ENCODE results near the gene CDK7.

The CDK7 gene

GRCh38 chr5:69189162-69190086, 45.3 kb upstream of the CDK7 start, which contains the start of gene CENPH:
TSS of gene CENPH (plus strand) at chr5:69189583. CDS start at chr5:69189635, 52 bp downstream.
- Histone ChIP-seq H3K27ac (ENCODE audit: low read depth, low read length, poor library complexity, severe bottlenecking) (peak within 1 kb of the TSS; percentile 70), H3K9ac (ENCODE audit: low read length) (peak within 1 kb of the TSS; percentile 85), H3K4me2 (ENCODE audit: low read length) (peak within 1 kb of the TSS; percentile 89), H3K27me3 (ENCODE audit: insufficient read depth, low read length) (no peaks in the 10 kb centered on the region), H3F3A (ENCODE audit: insufficient read depth, low read length) (no peaks in the 10 kb centered on the region), H3K4me1 (ENCODE audit: insufficient read depth, low read length, severe bottlenecking) (peaks cover 19% of the 10 kb centered on the region), H3K9me3 (ENCODE audit: low read length) (no peaks in the 10 kb centered on the region), H3K79me2 (ENCODE audit: insufficient read depth, low read length) (no peaks in the 10 kb centered on the region), H2AFZ (ENCODE audit: low read length) (peak within 1 kb of the TSS; percentile 76), H3K9me2 (ENCODE audit: low read depth, low read length) (no peaks in the 10 kb centered on the region), H4K20me1 (ENCODE audit: insufficient read depth, low read length) (no peaks in the 10 kb centered on the region), H3K36me3 (ENCODE audit: insufficient read depth, low read length) (peaks cover 24% of the 10 kb centered on the region), H3K4me3 (ENCODE audit: low read depth, low read length, poor library complexity, severe bottlenecking) (peak within 1 kb of the TSS; percentile 94)
- TF ChIP-seq CTCF (IDR thresholded peaks at IDR 0.05; ENCODE audit: low read length) (no peak), EZH2 (IDR thresholded peaks at IDR 0.05; ENCODE audit: borderline replicate concordance, low read length) (no peak)

GRCh38 chr5:69202497-69202896, 32.2 kb upstream of the CDK7 start:
- no peak overlapping the region for H3K4me2 ChIP-seq (ENCODE audit: low read length)
- peaks cover 45% of the 10 kb centered on the region for H3K36me3 ChIP-seq (ENCODE audit: insufficient read depth, low read length)
- no peaks in the 10 kb centered on the region for H3K79me2 ChIP-seq (ENCODE audit: insufficient read depth, low read length)
- H3K9ac ChIP-seq (ENCODE audit: low read length): no peak overlapping the region
- TF ChIP-seq CTCF (IDR thresholded peaks at IDR 0.05; ENCODE audit: low read length): no peak
- TF ChIP-seq EZH2 (IDR thresholded peaks at IDR 0.05; ENCODE audit: borderline replicate concordance, low read length): no peak
- no peak overlapping the region for H2AFZ ChIP-seq (ENCODE audit: low read length)
- H3K9me2 ChIP-seq (ENCODE audit: low read depth, low read length): no peaks in the 10 kb centered on the region
- H4K20me1 ChIP-seq (ENCODE audit: insufficient read depth, low read length): no peaks in the 10 kb centered on the region
- no peaks in the 10 kb centered on the region for H3F3A ChIP-seq (ENCODE audit: insufficient read depth, low read length)
- no peak overlapping the region for H3K27ac ChIP-seq (ENCODE audit: low read depth, low read length, poor library complexity, severe bottlenecking)
- no peaks in the 10 kb centered on the region for H3K4me1 ChIP-seq (ENCODE audit: insufficient read depth, low read length, severe bottlenecking)
- no peaks in the 10 kb centered on the region for H3K27me3 ChIP-seq (ENCODE audit: insufficient read depth, low read length)
- H3K9me3 ChIP-seq (ENCODE audit: low read length): no peaks in the 10 kb centered on the region
- no peak overlapping the region for H3K4me3 ChIP-seq (ENCODE audit: low read depth, low read length, poor library complexity, severe bottlenecking)

DNA sequence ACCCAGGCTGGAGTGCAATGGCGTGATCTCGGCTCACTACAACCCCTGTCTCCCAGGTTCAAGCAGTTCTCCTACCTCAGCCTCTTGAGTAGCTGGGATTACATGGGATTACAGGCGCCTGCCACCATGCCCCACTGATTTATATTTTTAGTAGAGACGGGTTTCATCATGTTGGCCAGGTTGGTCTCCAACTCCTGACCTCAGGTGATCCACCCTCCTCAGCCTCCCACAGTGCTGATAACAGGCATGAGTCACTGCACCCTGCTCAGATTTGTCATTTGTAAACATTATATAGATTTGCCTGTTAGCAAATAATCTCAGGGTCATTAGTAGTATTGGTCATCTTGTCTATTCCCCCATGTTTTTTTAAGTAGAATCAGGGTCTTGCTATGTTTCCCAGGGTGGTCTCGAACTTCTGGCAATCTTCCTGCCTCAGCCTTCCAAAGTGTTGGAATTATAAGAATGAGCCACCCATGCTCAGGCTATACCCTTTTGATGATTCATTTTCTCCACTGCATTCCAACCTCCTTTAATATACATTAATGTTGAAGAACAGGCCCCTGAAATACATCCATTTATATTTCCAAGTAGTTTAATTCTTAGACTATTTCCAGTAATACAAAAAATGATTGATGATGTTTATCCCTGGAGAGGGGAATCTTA, 28.0 kb upstream of the CDK7 start:
- H3K27me3 ChIP-seq (ENCODE audit: insufficient read depth, low read length): no peaks in the 10 kb centered on the region
- H4K20me1 ChIP-seq (ENCODE audit: insufficient read depth, low read length): no peaks in the 10 kb centered on the region
- H3K27ac ChIP-seq (ENCODE audit: low read depth, low read length, poor library complexity, severe bottlenecking): no peak overlapping the region
- H2AFZ ChIP-seq (ENCODE audit: low read length): no peak overlapping the region
- no peaks in the 10 kb centered on the region for H3K4me1 ChIP-seq (ENCODE audit: insufficient read depth, low read length, severe bottlenecking)
- no peak overlapping the region for H3K9ac ChIP-seq (ENCODE audit: low read length)
- no peaks in the 10 kb centered on the region for H3F3A ChIP-seq (ENCODE audit: insufficient read depth, low read length)
- TF ChIP-seq CTCF (IDR thresholded peaks at IDR 0.05; ENCODE audit: low read length): no peak
- no peak for TF ChIP-seq EZH2 (IDR thresholded peaks at IDR 0.05; ENCODE audit: borderline replicate concordance, low read length)
- H3K79me2 ChIP-seq (ENCODE audit: insufficient read depth, low read length): no peaks in the 10 kb centered on the region
- no peaks in the 10 kb centered on the region for H3K9me3 ChIP-seq (ENCODE audit: low read length)
- H3K4me3 ChIP-seq (ENCODE audit: low read depth, low read length, poor library complexity, severe bottlenecking): no peak overlapping the region
- peaks cover 38% of the 10 kb centered on the region for H3K36me3 ChIP-seq (ENCODE audit: insufficient read depth, low read length)
- H3K4me2 ChIP-seq (ENCODE audit: low read length): no peak overlapping the region
- H3K9me2 ChIP-seq (ENCODE audit: low read depth, low read length): no peaks in the 10 kb centered on the region
